ENCODE results near the gene STYXL2.

Gene STYXL2

GRCh38 chr1:167093846-167094516, at the start of gene STYXL2:
STYXL2 (plus strand) TSS chr1:167094075; CDS start chr1:167094850, 775 bp downstream.
- no peak for DNase-seq (ENCODE audit: low read depth, low spot score)
- 0 out of 2 replicates have a peak, but pooled peaks cover 3% of the 10 kb centered on the region for H3K9me3 ChIP-seq (ENCODE audit: low read depth, low read length)
- peak within 1 kb of the TSS; percentile 65 for H3K4me3 ChIP-seq
- H3K9ac ChIP-seq (ENCODE audit: insufficient read length), result no peak within 1 kb of the TSS
- no peaks in the 10 kb centered on the region for H3K36me3 ChIP-seq (ENCODE audit: insufficient read depth, low read length)
- no peak within 1 kb of the TSS; the same call in 1 of the 2 replicates for H3K27ac ChIP-seq
- TF ChIP-seq FOXP2 (optimal IDR thresholded peaks at IDR 0.05; ENCODE audit: control extremely low read depth, extremely low read length, insufficient read depth) (no peak), EZH2 (IDR thresholded peaks at IDR 0.05) (no peak), POLR2AphosphoS5 (IDR thresholded peaks at IDR 0.05; ENCODE audit: borderline replicate concordance, low read depth, low read length) (no peak)

GRCh38 chr1:167051907-167052306, 42.0 kb upstream of the STYXL2 start:
- Histone ChIP-seq H3K27ac (no peak overlapping the region), H3K4me3 (no peak overlapping the region), H3K36me3 (ENCODE audit: insufficient read depth, low read length) (no peaks in the 10 kb centered on the region), H3K9me3 (ENCODE audit: low read depth, low read length) (no peaks in the 10 kb centered on the region), H3K9ac (ENCODE audit: insufficient read length) (no peak overlapping the region)
- no peak for DNase-seq (ENCODE audit: low read depth, low spot score)
- TF ChIP-seq FOXP2 (optimal IDR thresholded peaks at IDR 0.05; ENCODE audit: control extremely low read depth, extremely low read length, insufficient read depth), result no peak
- TF ChIP-seq EZH2 (IDR thresholded peaks at IDR 0.05), result no peak
- no peak for TF ChIP-seq POLR2AphosphoS5 (IDR thresholded peaks at IDR 0.05; ENCODE audit: borderline replicate concordance, low read depth, low read length)

- Histone ChIP-seq H3K9me3 (ENCODE audit: low read depth, low read length) (no peaks in the 10 kb centered on the region), H3K9ac (ENCODE audit: insufficient read length) (no peak overlapping the region), H3K36me3 (ENCODE audit: insufficient read depth, low read length) (no peaks in the 10 kb centered on the region), H3K4me3 (no peak overlapping the region), H3K27ac (no peak overlapping the region)
- no peak for TF ChIP-seq FOXP2 (optimal IDR thresholded peaks at IDR 0.05; ENCODE audit: control extremely low read depth, extremely low read length, insufficient read depth)
- no peak for DNase-seq (ENCODE audit: low read depth, low spot score)
Measured at GRCh38 chr1:167052389-167052788, 41.5 kb upstream of the STYXL2 start.

GRCh38 chr1:167054531-167054930, 39.3 kb upstream of the STYXL2 start:
- DNase-seq (ENCODE audit: low read depth, low spot score), result no peak
- TF ChIP-seq EZH2 (IDR thresholded peaks at IDR 0.05) (no peak), POLR2AphosphoS5 (IDR thresholded peaks at IDR 0.05; ENCODE audit: borderline replicate concordance, low read depth, low read length) (no peak), FOXP2 (optimal IDR thresholded peaks at IDR 0.05; ENCODE audit: control extremely low read depth, extremely low read length, insufficient read depth) (no peak)
- Histone ChIP-seq H3K36me3 (ENCODE audit: insufficient read depth, low read length) (no peaks in the 10 kb centered on the region), H3K9ac (ENCODE audit: insufficient read length) (no peak overlapping the region), H3K27ac (no peak overlapping the region), H3K9me3 (ENCODE audit: low read depth, low read length) (no peaks in the 10 kb centered on the region), H3K4me3 (no peak overlapping the region)

GRCh38 chr1:167054946-167055630, 38.8 kb upstream of the STYXL2 start:
- no peak overlapping the region for H3K9ac ChIP-seq (ENCODE audit: insufficient read length)
- no peaks in the 10 kb centered on the region for H3K9me3 ChIP-seq (ENCODE audit: low read depth, low read length)
- H3K4me3 ChIP-seq, result no peak overlapping the region
- no peak overlapping the region for H3K27ac ChIP-seq
- no peak for TF ChIP-seq FOXP2 (optimal IDR thresholded peaks at IDR 0.05; ENCODE audit: control extremely low read depth, extremely low read length, insufficient read depth)
- no peak for TF ChIP-seq POLR2AphosphoS5 (IDR thresholded peaks at IDR 0.05; ENCODE audit: borderline replicate concordance, low read depth, low read length)
- TF ChIP-seq EZH2 (IDR thresholded peaks at IDR 0.05), result no peak
- no peaks in the 10 kb centered on the region for H3K36me3 ChIP-seq (ENCODE audit: insufficient read depth, low read length)
- no peak for DNase-seq (ENCODE audit: low read depth, low spot score)

GRCh38 chr1:167056529-167057231, 37.2 kb upstream of the STYXL2 start:
- no peak for DNase-seq (ENCODE audit: low read depth, low spot score)
- H3K36me3 ChIP-seq (ENCODE audit: insufficient read depth, low read length), result no peaks in the 10 kb centered on the region
- H3K9ac ChIP-seq (ENCODE audit: insufficient read length), result no peak overlapping the region
- H3K4me3 ChIP-seq, result no peak overlapping the region
- no peak for TF ChIP-seq FOXP2 (optimal IDR thresholded peaks at IDR 0.05; ENCODE audit: control extremely low read depth, extremely low read length, insufficient read depth)
- TF ChIP-seq POLR2AphosphoS5 (IDR thresholded peaks at IDR 0.05; ENCODE audit: borderline replicate concordance, low read depth, low read length), result no peak
- TF ChIP-seq EZH2 (IDR thresholded peaks at IDR 0.05), result no peak
- H3K27ac ChIP-seq, result no peak overlapping the region
- H3K9me3 ChIP-seq (ENCODE audit: low read depth, low read length), result no peaks in the 10 kb centered on the region

- Histone ChIP-seq H3K36me3 (ENCODE audit: insufficient read depth, low read length) (no peaks in the 10 kb centered on the region), H3K9me3 (ENCODE audit: low read depth, low read length) (no peaks in the 10 kb centered on the region), H3K4me3 (no peak overlapping the region), H3K27ac (no peak overlapping the region), H3K9ac (ENCODE audit: insufficient read length) (no peak overlapping the region)
- TF ChIP-seq EZH2 (IDR thresholded peaks at IDR 0.05) (no peak), FOXP2 (optimal IDR thresholded peaks at IDR 0.05; ENCODE audit: control extremely low read depth, extremely low read length, insufficient read depth) (no peak), POLR2AphosphoS5 (IDR thresholded peaks at IDR 0.05; ENCODE audit: borderline replicate concordance, low read depth, low read length) (no peak)
- DNase-seq (ENCODE audit: low read depth, low spot score), result no peak
Measured at GRCh38 chr1:167057241-167057688, 36.6 kb upstream of the STYXL2 start.
